Activated CD4-positive, CD25-positive, alpha-beta regulatory T cell treated with anti-CD3 and anti-CD28 coated beads, Interleukin-2, amount 50 U/mL, for 16 hours (primary cell): Measurements from ENCODE around the gene PRR5L.
A peak's percentile ranks its signal among the peaks of the same experiment; 100 is the strongest.

Experiments
- DNase-seq: peaks from one replicate; pipeline ENCODE4 v3.0.0-alpha.2; 2020; ENCODE audit warnings: low read depth, low spot score

PRR5L gene

GRCh38 chr11:36326524-36327419 lies 30.7 kb downstream of the PRR5L start:
- DNase-seq = no peak

- no peak for DNase-seq
These were observed 33.0 kb downstream of the PRR5L start for GRCh38 chr11:36328966-36329673.

DNA sequence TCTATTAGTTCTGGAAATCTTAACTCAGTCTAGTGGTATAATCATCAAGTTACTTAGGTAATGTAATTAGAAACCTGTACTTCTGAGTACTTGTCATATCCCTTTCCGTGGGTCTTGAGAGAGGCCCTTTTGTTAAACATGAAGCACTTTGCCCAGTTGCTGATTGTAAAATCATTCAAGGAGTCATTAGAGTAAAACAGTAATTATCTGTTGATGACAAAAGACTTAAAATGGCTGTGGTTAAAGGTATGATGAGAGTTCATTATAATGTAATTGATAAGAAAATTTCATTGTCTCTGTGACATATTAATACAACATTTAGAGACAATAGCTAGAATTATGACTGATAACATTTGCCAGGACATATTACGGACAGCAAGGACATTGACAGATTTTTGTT lies 34.3 kb downstream of the PRR5L start:
- DNase-seq = no peak

DNA sequence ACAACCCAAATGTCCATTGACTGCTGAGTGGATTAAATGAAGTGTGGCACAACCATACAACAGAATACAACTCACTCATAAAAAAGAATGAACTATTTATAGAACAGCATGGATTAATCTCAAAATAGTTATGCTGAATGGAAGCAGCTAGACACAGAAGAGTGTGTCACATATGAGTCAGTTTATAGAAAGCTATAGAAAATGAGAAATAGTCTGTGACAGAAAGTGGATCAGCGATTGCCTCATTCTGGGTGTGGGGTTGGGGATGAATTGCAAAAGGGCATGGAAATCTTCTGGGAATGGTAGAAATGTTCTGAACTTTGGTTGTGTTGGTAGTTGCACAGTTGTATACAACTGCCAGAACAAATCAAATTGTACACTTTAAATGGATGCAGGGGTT lies 37.4 kb downstream of the PRR5L start:
- DNase-seq = no peak

DNA sequence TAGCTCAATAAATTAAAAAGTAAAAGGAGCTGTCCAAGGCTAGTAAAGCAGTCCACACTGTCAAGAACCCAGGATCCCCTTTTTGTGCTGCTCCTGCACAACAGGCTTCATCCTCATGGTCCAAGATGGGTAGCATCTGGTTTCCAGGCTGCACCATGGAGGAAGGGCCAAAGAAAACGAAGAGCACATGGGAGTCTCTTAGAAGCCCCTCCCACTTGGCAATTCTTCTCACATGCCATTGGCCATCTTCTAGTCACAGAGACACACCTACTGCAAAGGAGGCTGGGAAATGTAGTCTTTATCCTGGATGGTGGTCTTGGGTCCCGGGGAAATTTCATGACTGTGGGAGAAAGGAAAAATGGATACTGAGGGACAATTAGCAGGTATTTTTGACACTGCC lies 37.8 kb downstream of the PRR5L start:
- no peak for DNase-seq

DNA sequence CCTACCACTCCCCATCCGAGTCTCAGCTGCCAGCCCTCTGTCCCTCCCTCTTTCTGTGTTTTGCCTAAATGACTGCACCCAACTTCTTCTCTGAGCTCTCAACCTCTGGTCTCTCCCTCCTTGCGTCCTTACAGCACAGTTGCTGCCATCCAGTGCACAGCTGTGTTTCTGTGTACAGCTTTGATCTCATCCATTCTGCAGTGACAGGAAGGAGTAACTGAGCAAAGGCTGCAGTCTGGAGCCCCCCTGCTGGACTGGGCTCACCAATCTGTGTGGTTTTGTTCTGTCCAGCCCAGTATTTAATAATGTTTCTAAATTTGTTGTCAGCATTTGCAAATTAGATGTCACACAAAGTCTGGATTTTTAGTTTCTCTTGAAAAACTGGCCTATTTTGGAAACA lies 43.8 kb downstream of the PRR5L start:
- DNase-seq = no peak

- DNase-seq = no peak
These were observed 44.8 kb downstream of the PRR5L start for GRCh38 chr11:36340897-36341296.

- DNase-seq = no peak
These were observed 45.8 kb downstream of the PRR5L start for GRCh38 chr11:36341915-36342314.

DNA sequence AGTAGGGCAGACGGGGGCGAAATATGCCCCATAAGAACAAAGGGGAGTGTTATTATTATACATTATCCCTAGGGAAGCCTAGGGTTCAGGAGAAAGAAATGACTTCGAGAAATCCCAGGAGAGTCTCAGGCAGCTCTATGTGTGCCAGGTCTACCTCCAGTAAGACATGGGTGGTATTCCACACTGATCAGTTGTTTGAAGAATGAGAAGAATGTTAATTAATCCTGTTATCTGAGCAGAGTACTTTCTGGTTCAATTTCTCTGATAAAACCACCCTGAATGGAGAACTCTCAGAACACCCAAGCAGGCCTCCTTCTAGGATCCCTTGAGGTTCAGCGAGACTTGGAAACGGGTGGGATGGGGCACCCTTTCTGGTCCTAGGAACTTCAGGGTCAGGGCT lies 46.2 kb downstream of the PRR5L start:
- no peak for DNase-seq

- no peak for DNase-seq
These were observed 47.3 kb downstream of the PRR5L start for GRCh38 chr11:36343436-36343835.

- DNase-seq = no peak
These were observed 49.0 kb downstream of the PRR5L start for GRCh38 chr11:36345084-36345511.

DNA sequence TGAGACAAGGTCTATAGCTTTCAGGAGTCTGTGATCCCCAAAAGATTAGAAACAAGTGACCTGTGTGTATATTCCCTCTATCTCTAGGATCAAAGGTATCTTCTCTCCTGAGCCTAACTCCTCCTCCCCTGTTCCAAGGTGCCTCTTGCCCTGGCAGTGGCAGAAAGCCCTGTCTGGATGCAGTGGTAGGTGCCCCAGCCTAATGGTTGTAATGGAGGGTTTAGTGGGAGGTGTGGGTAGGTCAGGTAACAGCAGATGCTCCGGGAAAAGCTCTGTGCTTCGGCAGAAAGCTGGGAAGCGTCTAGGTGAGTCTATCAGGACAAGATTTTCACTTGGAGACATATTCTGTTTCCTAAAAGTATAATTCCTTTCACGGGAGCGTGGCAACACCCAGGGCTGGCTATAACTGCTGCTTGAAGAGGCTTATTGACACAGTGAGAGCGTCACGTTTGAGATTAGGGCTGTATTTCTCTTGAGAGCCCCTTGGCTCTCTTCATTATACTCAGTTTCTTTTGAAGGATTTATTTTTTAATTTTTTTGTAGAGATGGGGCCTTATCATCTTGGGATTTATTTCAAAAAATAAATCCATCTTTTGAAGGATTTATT lies 49.5 kb downstream of the PRR5L start:
- no peak for DNase-seq

GRCh38 chr11:36346562-36347383 lies 50.7 kb downstream of the PRR5L start:
- no peak for DNase-seq

GRCh38 chr11:36347384-36347906 lies 51.4 kb downstream of the PRR5L start:
- DNase-seq = no peak

DNA sequence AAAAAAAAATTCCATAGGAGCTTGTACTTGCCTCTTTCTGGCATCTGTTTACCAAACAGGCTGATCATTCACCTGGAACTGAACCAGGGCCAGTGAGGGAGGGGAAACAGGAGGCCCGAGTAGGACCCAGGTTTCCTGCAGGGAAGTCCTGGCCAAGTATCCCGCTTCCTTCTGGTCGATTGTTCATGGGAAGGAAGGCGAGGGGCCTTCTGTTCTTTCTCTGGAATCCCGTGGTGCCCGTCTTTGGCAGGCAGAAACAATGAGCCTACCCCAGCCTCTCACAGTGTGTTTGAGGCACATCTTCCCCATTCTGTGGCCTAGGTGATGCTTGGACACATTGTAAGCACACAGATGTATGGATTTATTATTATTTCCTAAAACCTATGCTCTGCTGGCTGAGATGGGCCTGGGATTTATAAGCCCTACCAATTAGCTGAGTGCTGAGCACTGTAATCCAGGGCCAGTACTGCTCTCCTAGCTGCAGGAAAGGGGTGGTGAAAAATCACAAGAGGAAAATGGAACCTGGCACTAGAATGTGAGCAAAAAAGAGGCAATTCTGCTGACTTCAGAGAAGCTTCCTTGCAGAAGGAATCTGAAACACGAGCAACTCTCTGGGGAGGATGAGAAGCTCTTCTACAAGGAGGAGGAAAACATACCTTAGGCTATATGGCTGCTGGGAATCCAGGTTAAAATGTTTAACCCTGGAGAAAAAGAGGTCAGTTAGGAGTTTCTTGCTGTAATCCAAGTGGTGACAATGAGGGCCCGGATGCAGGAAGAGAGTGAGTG lies 53.5 kb downstream of the PRR5L start:
- DNase-seq = no peak

- no peak for DNase-seq
These were observed 54.0 kb downstream of the PRR5L start for GRCh38 chr11:36350137-36350513.

DNA sequence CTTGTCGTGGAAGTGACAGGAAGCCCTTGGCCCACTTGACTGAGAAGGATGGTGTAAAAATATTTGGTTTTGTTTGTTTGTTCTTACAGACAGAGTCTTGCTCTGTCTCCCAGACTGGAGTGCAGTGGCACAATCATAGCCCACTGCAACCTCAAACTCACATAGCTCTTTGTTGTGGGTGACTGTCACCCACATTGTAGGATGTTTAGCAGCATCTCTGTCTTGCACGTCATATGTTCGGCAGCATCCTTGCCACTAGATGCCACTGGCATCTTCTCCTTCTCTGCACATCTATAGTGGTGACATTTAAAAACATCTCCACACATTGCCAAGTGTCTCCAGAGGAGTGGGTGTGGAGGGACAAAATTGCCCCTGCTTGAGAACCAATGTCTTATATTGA lies 56.8 kb downstream of the PRR5L start:
- DNase-seq = peak; percentile 8

DNA sequence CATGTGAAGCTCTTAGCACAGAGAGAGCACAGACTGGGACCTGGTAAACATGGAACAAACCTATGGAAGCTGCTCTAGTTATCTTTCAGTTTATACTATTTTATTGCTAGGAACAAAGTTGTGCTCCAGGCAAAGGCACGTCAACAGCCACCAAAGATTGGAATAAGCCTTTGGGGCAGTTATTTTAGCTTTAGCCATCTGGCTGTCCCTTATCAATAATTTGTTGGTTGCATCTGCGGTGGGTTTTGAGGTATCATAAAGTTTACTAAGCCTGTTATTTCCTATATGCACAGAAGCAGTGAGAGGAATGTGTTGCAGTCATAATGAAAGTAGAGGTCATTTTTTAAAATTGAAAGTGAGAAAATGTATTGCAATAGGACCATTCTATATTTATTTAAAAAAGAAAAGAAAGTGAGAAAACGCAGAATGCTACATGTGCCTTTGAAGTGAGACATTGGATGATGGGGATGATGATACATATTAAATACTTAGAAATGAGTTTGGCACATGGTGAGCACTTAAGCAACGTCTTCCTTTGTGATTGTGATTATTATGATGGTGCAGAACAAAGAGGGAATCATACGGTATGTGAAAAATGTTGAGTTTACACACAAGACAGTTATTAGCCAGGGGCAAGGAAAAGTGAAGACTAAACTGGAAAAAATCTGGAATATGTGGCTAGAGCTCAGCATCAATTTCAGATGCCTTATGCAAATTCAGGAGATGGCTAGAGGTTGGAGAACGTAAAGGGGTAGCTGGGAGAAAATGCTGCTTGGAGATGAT lies 58.3 kb downstream of the PRR5L start:
- DNase-seq = no peak

DNA sequence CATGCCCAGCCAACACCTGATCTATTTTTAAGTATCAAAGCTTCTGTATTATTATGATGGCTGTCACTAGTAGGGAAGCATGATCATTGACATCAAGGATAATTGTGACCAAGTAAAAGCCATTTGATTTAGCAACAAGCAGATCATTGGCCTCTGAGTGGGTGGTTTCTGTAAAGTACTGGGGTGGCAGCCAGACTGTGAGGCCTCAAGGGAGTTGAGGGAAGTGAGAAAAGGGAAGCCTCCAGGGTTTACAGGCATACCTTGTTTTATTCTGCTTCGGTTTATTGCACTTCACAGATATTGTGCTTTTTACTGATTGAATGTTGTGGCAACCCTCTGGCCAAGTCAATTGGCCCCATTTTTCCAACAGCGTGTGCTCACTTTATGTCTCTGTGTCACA lies 60.1 kb downstream of the PRR5L start:
- no peak for DNase-seq

- no peak for DNase-seq
These were observed 61.7 kb downstream of the PRR5L start for GRCh38 chr11:36357831-36358230.
